ENCODE measurements around the gene ZDHHC11B. TPM values are rescaled to one million over a fixed set of nuclear protein-coding genes. Genes with fewer than 3 reads are reported as not detected.
"Not testable (repeated sequence)": the region's sequence is repeated elsewhere in the genome, so short reads cannot be mapped to it uniquely, and the experiment has no call there.

Gene ZDHHC11B
- total and polyA plus RNA-seq, 7 experiments from 2014 or later: 0.13 to 5.5 (median 1.2) TPM; not detected in 2

- POLR2A ChIA-PET: no interaction called here
- Histone ChIP-seq H3K4me1 (ENCODE audit: control insufficient read depth in 2 of 2, insufficient read depth in 2 of 2, low read length in 2 of 2) (no peaks in the 10 kb centered on the region), H3K9me3 (ENCODE audit: control insufficient read depth in 2 of 3, low read length in 3 of 3) (peaks cover 0 to 6% (median 0%) of the 10 kb centered on the region in 3 experiments), H3K36me3 (ENCODE audit: control insufficient read depth in 2 of 3, insufficient read depth in 3 of 3, low read length in 3 of 3) (no peaks in the 10 kb centered on the region), H3K27me3 (ENCODE audit: control insufficient read depth in 2 of 2, insufficient read depth in 2 of 2, low read length in 2 of 2) (no peaks in the 10 kb centered on the region), H3K4me3 (ENCODE audit: low read length) (no peak overlapping the region), H3K27ac (ENCODE audit: low read depth, low read length) (no peak overlapping the region)
- Mint-ChIP-seq H3K27ac (no peak overlapping the region), H3K9me3 (peaks cover 10 to 45% (median 23%) of the 10 kb centered on the region in 11 donors), H3K4me3 (no peak overlapping the region), H3K36me3 (peaks cover 5 to 28% (median 17%) of the 10 kb centered on the region in 5 donors), H3K27me3 (peaks cover 10 to 58% (median 40%) of the 10 kb centered on the region in 5 donors), H3K4me1 (no peaks in the 10 kb centered on the region)
- CTCF ChIA-PET: no interaction called here
- intact Hi-C loops (cut with micrococcal nuclease): no loop called here
- ATAC-seq: no peak
- no peak for DNase-seq
These were observed 67.4 kb downstream of the ZDHHC11B start for GRCh38 chr5:717143-717542.

GRCh38 chr5:716740-717139, 67.8 kb downstream of the ZDHHC11B start:
- POLR2A ChIA-PET; H3K27ac Mint-ChIP-seq; H3K27ac ChIP-seq (ENCODE audit: low read depth, low read length); H3K27me3 ChIP-seq (ENCODE audit: control insufficient read depth in 2 of 2, insufficient read depth in 2 of 2, low read length in 2 of 2); DNase-seq; H3K4me3 Mint-ChIP-seq; ATAC-seq; H3K9me3 ChIP-seq (ENCODE audit: control insufficient read depth in 2 of 3, low read length in 3 of 3); H3K4me1 Mint-ChIP-seq; H3K4me1 ChIP-seq (ENCODE audit: control insufficient read depth in 2 of 2, insufficient read depth in 2 of 2, low read length in 2 of 2); H3K4me3 ChIP-seq (ENCODE audit: low read length); intact Hi-C loops (cut with micrococcal nuclease); CTCF ChIA-PET; H3K36me3 ChIP-seq (ENCODE audit: control insufficient read depth in 2 of 3, insufficient read depth in 3 of 3, low read length in 3 of 3): not testable (repeated sequence)
- Mint-ChIP-seq H3K27me3 (peaks cover 10 to 55% (median 39%) of the 10 kb centered on the region in 5 donors), H3K9me3 (peaks cover 10 to 45% (median 23%) of the 10 kb centered on the region in 11 donors), H3K36me3 (peaks cover 5 to 28% (median 17%) of the 10 kb centered on the region in 5 donors)

- intact Hi-C loops (cut with micrococcal nuclease); H3K4me3 ChIP-seq (ENCODE audit: low read length); H3K9me3 ChIP-seq (ENCODE audit: control insufficient read depth in 2 of 3, low read length in 3 of 3); H3K4me1 Mint-ChIP-seq; H3K27ac Mint-ChIP-seq; H3K27me3 ChIP-seq (ENCODE audit: control insufficient read depth in 2 of 2, insufficient read depth in 2 of 2, low read length in 2 of 2); ATAC-seq; H3K4me3 Mint-ChIP-seq; H3K27ac ChIP-seq (ENCODE audit: low read depth, low read length); POLR2A ChIA-PET; H3K36me3 ChIP-seq (ENCODE audit: control insufficient read depth in 2 of 3, insufficient read depth in 3 of 3, low read length in 3 of 3); CTCF ChIA-PET; DNase-seq; H3K4me1 ChIP-seq (ENCODE audit: control insufficient read depth in 2 of 2, insufficient read depth in 2 of 2, low read length in 2 of 2): not testable (repeated sequence)
- H3K27me3 Mint-ChIP-seq: peaks cover 12 to 59% (median 34%) of the 10 kb centered on the region in 5 donors
- H3K9me3 Mint-ChIP-seq: peaks cover 10 to 35% (median 24%) of the 10 kb centered on the region in 11 donors
- H3K36me3 Mint-ChIP-seq: peaks cover 5 to 28% (median 17%) of the 10 kb centered on the region in 5 donors
These were observed 68.9 kb downstream of the ZDHHC11B start for GRCh38 chr5:715636-716035.

- H3K4me3 ChIP-seq (ENCODE audit: low read length); DNase-seq: not testable (repeated sequence)
These were observed 70.1 kb downstream of the ZDHHC11B start for GRCh38 chr5:714215-715118.

GRCh38 chr5:713686-714085, 70.8 kb downstream of the ZDHHC11B start:
- CTCF ChIA-PET; intact Hi-C loops (cut with micrococcal nuclease); H3K27ac Mint-ChIP-seq; H3K4me3 Mint-ChIP-seq; POLR2A ChIA-PET; ATAC-seq; DNase-seq; H3K27ac ChIP-seq (ENCODE audit: low read depth, low read length); H3K27me3 ChIP-seq (ENCODE audit: control insufficient read depth in 2 of 2, insufficient read depth in 2 of 2, low read length in 2 of 2); H3K9me3 ChIP-seq (ENCODE audit: control insufficient read depth in 2 of 3, low read length in 3 of 3); H3K4me1 ChIP-seq (ENCODE audit: control insufficient read depth in 2 of 2, insufficient read depth in 2 of 2, low read length in 2 of 2); H3K4me3 ChIP-seq (ENCODE audit: low read length); H3K36me3 ChIP-seq (ENCODE audit: control insufficient read depth in 2 of 3, insufficient read depth in 3 of 3, low read length in 3 of 3); H3K4me1 Mint-ChIP-seq: not testable (repeated sequence)
- peaks cover 3 to 26% (median 13%) of the 10 kb centered on the region in 11 donors for H3K9me3 Mint-ChIP-seq
- H3K36me3 Mint-ChIP-seq: peaks cover 3 to 16% (median 6%) of the 10 kb centered on the region in 5 donors
- peaks cover 12 to 47% (median 24%) of the 10 kb centered on the region in 5 donors for H3K27me3 Mint-ChIP-seq

More at GRCh38 chr5:714215-715118, 70.1 kb downstream of the ZDHHC11B start:
- H3K4me1 ChIP-seq (ENCODE audit: control insufficient read depth in 2 of 2, insufficient read depth in 2 of 2, low read length in 2 of 2); H3K4me3 Mint-ChIP-seq; intact Hi-C loops (cut with micrococcal nuclease); H3K27me3 ChIP-seq (ENCODE audit: control insufficient read depth in 2 of 2, insufficient read depth in 2 of 2, low read length in 2 of 2); ATAC-seq; H3K4me1 Mint-ChIP-seq; POLR2A ChIA-PET; H3K36me3 ChIP-seq (ENCODE audit: control insufficient read depth in 2 of 3, insufficient read depth in 3 of 3, low read length in 3 of 3); H3K27ac Mint-ChIP-seq; CTCF ChIA-PET; H3K27ac ChIP-seq (ENCODE audit: low read depth, low read length); H3K9me3 ChIP-seq (ENCODE audit: control insufficient read depth in 2 of 3, low read length in 3 of 3): not testable (repeated sequence)
- peaks cover 12 to 50% (median 26%) of the 10 kb centered on the region in 5 donors for H3K27me3 Mint-ChIP-seq
- H3K36me3 Mint-ChIP-seq: peaks cover 5 to 20% (median 9%) of the 10 kb centered on the region in 5 donors
- H3K9me3 Mint-ChIP-seq: peaks cover 7 to 32% (median 19%) of the 10 kb centered on the region in 11 donors

GRCh38 chr5:708848-709517, 75.5 kb downstream of the ZDHHC11B start:
- H3K36me3 ChIP-seq (ENCODE audit: control insufficient read depth in 2 of 3, insufficient read depth in 3 of 3, low read length in 3 of 3); H3K4me3 ChIP-seq (ENCODE audit: low read length); DNase-seq; CTCF ChIA-PET; ATAC-seq; H3K4me3 Mint-ChIP-seq; H3K4me1 ChIP-seq (ENCODE audit: control insufficient read depth in 2 of 2, insufficient read depth in 2 of 2, low read length in 2 of 2); H3K9me3 ChIP-seq (ENCODE audit: control insufficient read depth in 2 of 3, low read length in 3 of 3); H3K36me3 Mint-ChIP-seq; H3K27me3 ChIP-seq (ENCODE audit: control insufficient read depth in 2 of 2, insufficient read depth in 2 of 2, low read length in 2 of 2); intact Hi-C loops (cut with micrococcal nuclease); H3K27ac ChIP-seq (ENCODE audit: low read depth, low read length); POLR2A ChIA-PET; H3K4me1 Mint-ChIP-seq; H3K27ac Mint-ChIP-seq: not testable (repeated sequence)
- peaks cover 0 to 12% (median 0%) of the 10 kb centered on the region in 11 donors for H3K9me3 Mint-ChIP-seq
- peaks cover 0 to 12% (median 8%) of the 10 kb centered on the region in 5 donors for H3K27me3 Mint-ChIP-seq

All from naive thymus-derived CD4-positive, alpha-beta T cell (primary cell).